HepG2 (cell line): ENCODE measurements around the gene AUTS2. TPM values are rescaled to one million over a fixed set of nuclear protein-coding genes. Genes with fewer than 3 reads are reported as not detected.

Source experiments
- ATAC-seq: fragments of 200-7000 bp; cut with Tn5 transposase; 3 replicates; pipeline ENCODE4 v1.9.1; 2020; ENCODE audit warnings: mild to moderate bottlenecking, moderate library complexity
- BruUV-seq: library from RNA; stranded (reverse); fragments of 400-500 nt; replicated peaks from 2 replicates; lab custom pipeline; 2021; lab: Mats Ljungman, UMichigan
- CTCF ChIA-PET: fragments of 300-600 bp; formaldehyde crosslinking; extraction: SDS; loops from one replicate; lab custom pipeline; 2021; ENCODE audit warnings: low total read pairs, inconsistent platforms, low intra/inter-chr PET ratio; lab: Yijun Ruan, JAX
- POLR2A ChIA-PET: fragments of 350-600 bp; sonication (Branson Sonifier 250); formaldehyde crosslinking; loops from one replicate; lab custom pipeline; 2020; ENCODE audit warnings: antibody characterized with exemption, inconsistent platforms; lab: Yijun Ruan, JAX
- DNase-seq: peaks from one replicate; pipeline ENCODE4 v3.0.0-alpha.2; 2015; ENCODE audit warnings: low spot score
- FAIRE-seq: peaks from 3 replicates; lab custom pipeline; 2011; peaks lifted over from hg19 to GRCh38; lab: Jason Lieb, UNC
- H2AFZ ChIP-seq: one replicate; pipeline ENCODE4 v1.6.1; 2011; ENCODE audit warnings: low read length, inconsistent platforms
- H3K27ac ChIP-seq: fragments of 300-600 bp; 3 replicates; pipeline ENCODE4 v1.8.0; 2011; ENCODE audit warnings: mixed run types, mild to moderate bottlenecking, mixed read lengths, low read length, inconsistent platforms; ENCODE audit not compliant: insufficient read depth; ENCODE audit errors: extremely low read length
- H3K27me3 ChIP-seq, 2 experiments: fragments of 200-600 bp in 1 of 2; 2 replicates in 1 of 2; 3 replicates in 1 of 2; pipeline versions ENCODE4 v1.6.0 to v1.8.0; 2011; ENCODE audit warnings: low read length in 2 of 2, mild to moderate bottlenecking in 2 of 2, moderate library complexity in 2 of 2, inconsistent platforms in 1 of 2; ENCODE audit not compliant: insufficient read depth in 2 of 2, control insufficient read depth in 1 of 2
- H3K36me3 ChIP-seq, 2 experiments: fragments of 200-600 bp in 1 of 2; replicated peaks in 1 of 2; 2 replicates in 1 of 2; 3 replicates in 1 of 2; pipeline versions ENCODE4 v1.5.1 to v1.8.0; 2011; ENCODE audit warnings: low read length in 2 of 2, inconsistent platforms in 1 of 2; ENCODE audit not compliant: insufficient read depth in 2 of 2, control insufficient read depth in 1 of 2
- H3K4me1 ChIP-seq: 2 replicates; pipeline ENCODE4 v1.5.1; 2012; ENCODE audit warnings: low read length, inconsistent platforms; ENCODE audit not compliant: insufficient read depth
- H3K4me2 ChIP-seq: 2 replicates; pipeline ENCODE4 v1.6.0; 2011; ENCODE audit warnings: low read depth, low read length, inconsistent platforms
- H3K4me3 ChIP-seq, 3 experiments: fragments of 200-600 bp in 1 of 3; sonication (generic), shearing (Covaris generic) in 1 of 3; replicated peaks in 1 of 3; 2 replicates each; pipeline ENCODE4 v1.5.1; 2011 to 2016; ENCODE audit warnings: low read length in 3 of 3, inconsistent platforms in 2 of 3, low read depth in 2 of 3, mild to moderate bottlenecking in 2 of 3, control low read depth in 1 of 3, mixed read lengths in 1 of 3; ENCODE audit not compliant: insufficient read depth in 1 of 3
- H3K79me2 ChIP-seq: one replicate; pipeline ENCODE4 v1.6.1; 2011; ENCODE audit warnings: low read length, inconsistent platforms; ENCODE audit not compliant: insufficient read depth
- H3K9ac ChIP-seq: 2 replicates; pipeline ENCODE4 v1.6.0; 2011; ENCODE audit warnings: mild to moderate bottlenecking, low read depth, low read length, inconsistent platforms; ENCODE audit not compliant: insufficient read depth
- H3K9me3 ChIP-seq: 2 replicates; pipeline ENCODE4 v1.5.1; 2012; ENCODE audit warnings: mild to moderate bottlenecking, low read length
- H4K20me1 ChIP-seq: 2 replicates; pipeline ENCODE4 v1.6.0; 2011; ENCODE audit warnings: inconsistent platforms, mild to moderate bottlenecking, low read length, moderate library complexity; ENCODE audit not compliant: insufficient read depth
- AHR ChIP-seq: IDR thresholded peaks from 2 replicates; pipeline ENCODE4 v1.6.1; 2018; ENCODE audit warnings: missing genetic modification reagents, missing compliant biosample characterization
- GLMP ChIP-seq: sonication (generic); formaldehyde crosslinking; IDR thresholded peaks from 2 replicates; pipeline ENCODE4 v1.9.0; 2021; ENCODE audit warnings: missing genetic modification reagents, mild to moderate bottlenecking, borderline replicate concordance
- KDM5A ChIP-seq: fragments of 200-600 bp; sonication (generic); IDR thresholded peaks from 2 replicates; pipeline ENCODE4 v1.7.0; 2018; ENCODE audit warnings: antibody characterized with exemption, mild to moderate bottlenecking, low read length, borderline replicate concordance
- NKX3-1 ChIP-seq: sonication (generic); formaldehyde crosslinking; IDR thresholded peaks from 2 replicates; pipeline ENCODE4 v1.5.0; 2020; ENCODE audit warnings: missing genetic modification reagents
- SCMH1 ChIP-seq: sonication (generic); formaldehyde crosslinking; IDR thresholded peaks from 2 replicates; pipeline ENCODE4 v1.9.0; 2021; ENCODE audit warnings: missing genetic modification reagents, mild to moderate bottlenecking, borderline replicate concordance
- ZFYVE20 ChIP-seq: sonication (generic); formaldehyde crosslinking; IDR thresholded peaks from 2 replicates; pipeline ENCODE4 v1.8.0; 2023; ENCODE audit warnings: low read depth, mild to moderate bottlenecking, moderate library complexity, missing genetic modification reagents, borderline replicate concordance
- ZNF34 ChIP-seq: sonication (generic); formaldehyde crosslinking; IDR thresholded peaks from 2 replicates; pipeline ENCODE4 v1.4.0; 2020; ENCODE audit warnings: mild to moderate bottlenecking, missing genetic modification reagents, borderline replicate concordance
- ZNF557 ChIP-seq: sonication (generic); formaldehyde crosslinking; IDR thresholded peaks from 2 replicates; pipeline ENCODE4 v1.4.0; 2020; ENCODE audit warnings: missing genetic modification reagents
- ZNF558 ChIP-seq: sonication (generic); formaldehyde crosslinking; IDR thresholded peaks from 2 replicates; pipeline ENCODE4 v1.9.0; 2022; ENCODE audit warnings: mild to moderate bottlenecking, missing genetic modification reagents, borderline replicate concordance
- ZNF670 ChIP-seq: sonication (generic); formaldehyde crosslinking; IDR thresholded peaks from 2 replicates; pipeline ENCODE4 v1.8.0; 2022; ENCODE audit warnings: mild to moderate bottlenecking, missing genetic modification reagents, borderline replicate concordance
- ZNF746 ChIP-seq: sonication (generic); formaldehyde crosslinking; IDR thresholded peaks from 2 replicates; pipeline ENCODE4 v1.8.0; 2022; ENCODE audit warnings: mild to moderate bottlenecking, missing genetic modification reagents
- ZNF75D ChIP-seq: sonication (generic); formaldehyde crosslinking; IDR thresholded peaks from 2 replicates; pipeline ENCODE4 v1.8.1; 2023; ENCODE audit warnings: missing genetic modification reagents, mild to moderate bottlenecking, borderline replicate concordance
- WGBS: methylation state at CpG from one replicate; pipeline ENCODE4 v1.1.6; 2017; ENCODE audit warnings: low lambda C conversion rate; 5-methylcytosine and 5-hydroxymethylcytosine counted together
- in situ Hi-C: cut with HindIII; loops from 2 replicates; pipeline ENCODE4 v1.10.0; 2017; ENCODE audit warnings: low pct_unique_long_range_greater_than_20kb; ENCODE audit not compliant: extremely low pct_ligation_motif_present
- intact Hi-C: fragments of 100-400 bp; cut with micrococcal nuclease; formaldehyde crosslinking; loops from one replicate; pipeline ENCODE4 v1.10.0; 2022; ENCODE audit not compliant: unreplicated experiment
- polyA plus RNA-seq, 8 experiments: library from polyadenylated mRNA; depleted of rRNA in 3 of 8; stranded (reverse) in 7 of 8; unstranded in 1 of 8; fragments of >200 nt; fragmentation: Illumina TruSeq in 4 of 8; extraction: Trizol in 4 of 8; gene quantifications; 2 replicates each; pipeline versions ENCODE4 v1.2.1 to v1.2.3, GENCODE V29; 2011 to 2016; ENCODE audit warnings: low read depth in 4 of 8, missing spikeins in 1 of 8, mixed read lengths in 1 of 8; ENCODE audit not compliant: insufficient read depth in 1 of 8
- total RNA-seq, 5 experiments: library from RNA; depleted of rRNA; stranded (reverse); fragments of >200 nt; fragmentation: Illumina TruSeq; extraction: Trizol; gene quantifications; 2 replicates each; pipeline ENCODE4 v1.2.3, GENCODE V29; 2016; ENCODE audit warnings: low read depth in 1 of 5
- TF ChIP-seq, protein P1 (sequence below): fragments of 450-650 bp; IDR thresholded peaks from 2 replicates; pipeline ENCODE4 v1.6.1; 2017

Gene AUTS2
- total and polyA plus RNA-seq, 2 of the 13 experiments (the other 11 are each of a cell fraction or from before 2014, with no cell fraction given) = 0.38 TPM; not detected in 1

- H2AFZ ChIP-seq = no peak overlapping the region
- no peaks in the 10 kb centered on the region for H3K27me3 ChIP-seq
- no peak overlapping the region for H3K4me3 ChIP-seq
- POLR2A ChIA-PET = no interaction called here
- H3K36me3 ChIP-seq = no peaks in the 10 kb centered on the region
- no peak overlapping the region for H3K9ac ChIP-seq
- FAIRE-seq = no peak
- no peak for ATAC-seq
- CTCF ChIA-PET = no interaction called here
- no peak for DNase-seq
- intact Hi-C loops (no loop called here), in situ Hi-C loops (no loop called here)
- BruUV-seq = no TSS peak
- 16% methylated on average over 3 of the region's 5 CpGs for WGBS
- H3K9me3 ChIP-seq = no peaks in the 10 kb centered on the region
- TF ChIP-seq ZNF34 (CRISPR knock-in tag) (no peak), ZFYVE20 (CRISPR knock-in tag) (no peak), ZNF558 (CRISPR knock-in tag) (no peak), AHR (CRISPR knock-in tag) (no peak)
- no peak overlapping the region for H3K4me2 ChIP-seq
- no peaks in the 10 kb centered on the region for H4K20me1 ChIP-seq
- H3K79me2 ChIP-seq = no peaks in the 10 kb centered on the region
- no peaks in the 10 kb centered on the region for H3K4me1 ChIP-seq
- no peak overlapping the region for H3K27ac ChIP-seq
Observed at GRCh38 chr7:70436790-70437350, 838.6 kb downstream of the AUTS2 start.

GRCh38 chr7:70439651-70440050, 841.4 kb downstream of the AUTS2 start:
- POLR2A ChIA-PET = no interaction called here
- intact Hi-C loops (no loop called here), in situ Hi-C loops (no loop called here)
- 0% methylated on average over 2 of the region's 2 CpGs for WGBS
- no peaks in the 10 kb centered on the region for H3K27me3 ChIP-seq
- H3K36me3 ChIP-seq = no peaks in the 10 kb centered on the region
- CTCF ChIA-PET = no interaction called here
- H3K27ac ChIP-seq = no peak overlapping the region
- DNase-seq = no peak
- no peaks in the 10 kb centered on the region for H4K20me1 ChIP-seq
- H2AFZ ChIP-seq = no peak overlapping the region
- no peak overlapping the region for H3K9ac ChIP-seq
- no TSS peak for BruUV-seq
- H3K4me1 ChIP-seq = no peaks in the 10 kb centered on the region
- TF ChIP-seq ZNF557 (no peak), ZNF75D (CRISPR knock-in tag) (no peak), SCMH1 (CRISPR knock-in tag) (no peak), ZNF670 (CRISPR knock-in tag) (no peak), NKX3-1 (no peak), GLMP (CRISPR knock-in tag) (no peak), ZNF746 (CRISPR knock-in tag) (no peak), KDM5A (no peak)
- TF ChIP-seq, protein P1, sequence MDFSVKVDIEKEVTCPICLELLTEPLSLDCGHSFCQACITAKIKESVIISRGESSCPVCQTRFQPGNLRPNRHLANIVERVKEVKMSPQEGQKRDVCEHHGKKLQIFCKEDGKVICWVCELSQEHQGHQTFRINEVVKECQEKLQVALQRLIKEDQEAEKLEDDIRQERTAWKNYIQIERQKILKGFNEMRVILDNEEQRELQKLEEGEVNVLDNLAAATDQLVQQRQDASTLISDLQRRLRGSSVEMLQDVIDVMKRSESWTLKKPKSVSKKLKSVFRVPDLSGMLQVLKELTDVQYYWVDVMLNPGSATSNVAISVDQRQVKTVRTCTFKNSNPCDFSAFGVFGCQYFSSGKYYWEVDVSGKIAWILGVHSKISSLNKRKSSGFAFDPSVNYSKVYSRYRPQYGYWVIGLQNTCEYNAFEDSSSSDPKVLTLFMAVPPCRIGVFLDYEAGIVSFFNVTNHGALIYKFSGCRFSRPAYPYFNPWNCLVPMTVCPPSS = no peak
- H3K4me2 ChIP-seq = no peak overlapping the region
- H3K79me2 ChIP-seq = no peaks in the 10 kb centered on the region
- no peak for FAIRE-seq
- no peak overlapping the region for H3K4me3 ChIP-seq
- ATAC-seq = no peak
- H3K9me3 ChIP-seq = no peaks in the 10 kb centered on the region
